ENCODE data around the gene VWA2. TPM values are rescaled to one million over a fixed set of nuclear protein-coding genes. Genes with fewer than 3 reads are reported as not detected.

Gene VWA2
- polyA plus RNA-seq, 3 donors = not detected

- no peak overlapping the region for H3K9ac ChIP-seq (ENCODE audit: insufficient read depth, low read length, poor library complexity, severe bottlenecking)
- no peak overlapping the region for H3K4me2 ChIP-seq (replicated peaks; ENCODE audit: extremely low read depth, low read length, poor library complexity, severe bottlenecking)
- Mint-ChIP-seq H3K4me3 (no peak overlapping the region), H3K27me3 (ENCODE audit: low read depth in 3 of 3) (peaks cover 27 to 35% (median 32%) of the 10 kb centered on the region in 3 donors), H3K27ac (no peak overlapping the region), H3K4me1 (peaks cover 2% of the 10 kb centered on the region), H3K9me3 (no peaks in the 10 kb centered on the region), H3K36me3 (no peaks in the 10 kb centered on the region)
- H3K36me3 ChIP-seq (replicated peaks in 1 of 2; ENCODE audit: control insufficient read depth in 1 of 2, insufficient read depth in 2 of 2, low read length in 2 of 2) = no peaks in the 10 kb centered on the region
- no peak overlapping the region for H3K27ac ChIP-seq (ENCODE audit: low read depth in 1 of 2, low read length in 2 of 2)
- H2AFZ ChIP-seq (ENCODE audit: insufficient read depth, low read depth, low read length, poor library complexity, severe bottlenecking) = no peak overlapping the region
- H3K4me3 ChIP-seq (replicated peaks in 1 of 3; ENCODE audit: low read depth in 2 of 3, low read length in 3 of 3) = no peak overlapping the region
- intact Hi-C loops (cut with micrococcal nuclease) = no loop called here
- peaks cover 13 to 24% of the 10 kb centered on the region in 2 donors for H3K27me3 ChIP-seq (ENCODE audit: control insufficient read depth in 2 of 2, insufficient read depth in 2 of 2, low read length in 2 of 2)
- DNase-seq = no peak
- H4K20me1 ChIP-seq (ENCODE audit: insufficient read depth, low read length) = no peaks in the 10 kb centered on the region
- TF ChIP-seq CTCF (IDR thresholded peaks at IDR 0.05) = no peak
- peaks cover 0 to 1% of the 10 kb centered on the region in 2 donors for H3K4me1 ChIP-seq (ENCODE audit: control insufficient read depth in 1 of 2, insufficient read depth in 2 of 2, low read length in 2 of 2)
- H3K9me3 ChIP-seq (replicated peaks in 1 of 2; ENCODE audit: control insufficient read depth in 1 of 2, insufficient read depth in 1 of 2, low read length in 2 of 2) = no peaks in the 10 kb centered on the region
- H3K79me2 ChIP-seq (ENCODE audit: insufficient read depth, low read length) = no peaks in the 10 kb centered on the region
These were observed 4.9 kb upstream of the VWA2 start for GRCh38 chr10:114234132-114234531.

GRCh38 chr10:114239994-114240345, 916 bp downstream of the VWA2 start:
- Mint-ChIP-seq H3K36me3 (no peaks in the 10 kb centered on the region), H3K27me3 (ENCODE audit: low read depth in 3 of 3) (peaks cover 48 to 80% (median 76%) of the 10 kb centered on the region in 3 donors), H3K9me3 (peaks cover 0 to 4% (median 0%) of the 10 kb centered on the region in 7 donors), H3K27ac (peak overlapping the region in 1 of 7 donors; percentile 68), H3K4me1 (peaks cover 4% of the 10 kb centered on the region), H3K4me3 (peak overlapping the region in 1 of 2 donors; percentile 56)
- Histone ChIP-seq H3K4me3 (replicated peaks in 1 of 3; ENCODE audit: low read depth in 2 of 3, low read length in 3 of 3) (no peak overlapping the region), H3K27me3 (ENCODE audit: control insufficient read depth in 2 of 2, insufficient read depth in 2 of 2, low read length in 2 of 2) (peaks cover 35 to 57% of the 10 kb centered on the region in 2 donors), H3K36me3 (replicated peaks in 1 of 2; ENCODE audit: control insufficient read depth in 1 of 2, insufficient read depth in 2 of 2, low read length in 2 of 2) (no peaks in the 10 kb centered on the region), H3K4me2 (replicated peaks; ENCODE audit: extremely low read depth, low read length, poor library complexity, severe bottlenecking) (no peak overlapping the region), H3K79me2 (ENCODE audit: insufficient read depth, low read length) (no peaks in the 10 kb centered on the region), H3K9me3 (replicated peaks in 1 of 2; ENCODE audit: control insufficient read depth in 1 of 2, insufficient read depth in 1 of 2, low read length in 2 of 2) (no peaks in the 10 kb centered on the region), H3K27ac (ENCODE audit: low read depth in 1 of 2, low read length in 2 of 2) (no peak overlapping the region), H4K20me1 (ENCODE audit: insufficient read depth, low read length) (no peaks in the 10 kb centered on the region), H3K4me1 (ENCODE audit: control insufficient read depth in 1 of 2, insufficient read depth in 2 of 2, low read length in 2 of 2) (peaks cover 0 to 3% of the 10 kb centered on the region in 2 donors), H2AFZ (ENCODE audit: insufficient read depth, low read depth, low read length, poor library complexity, severe bottlenecking) (no peak overlapping the region), H3K9ac (ENCODE audit: insufficient read depth, low read length, poor library complexity, severe bottlenecking) (no peak overlapping the region)
- 82% methylated on average over 6 of the region's 11 CpGs for WGBS (ENCODE audit: insufficient coverage)
- TF ChIP-seq CTCF (IDR thresholded peaks at IDR 0.05) = no peak
- DNase-seq = no peak
- intact Hi-C loops (cut with micrococcal nuclease) = no loop called here

Measured in CD14-positive monocyte (primary cell).